Bronchus fibroblast of lung (primary cell): ENCODE measurements around the gene PDCL2. TPM values are rescaled to one million over a fixed set of nuclear protein-coding genes. Genes with fewer than 3 reads are reported as not detected.

Experiments
- total RNA-seq: library from RNA; depleted of rRNA; stranded (reverse); fragments of >200 nt; gene quantifications from 2 replicates; pipeline ENCODE4 v1.2.3, GENCODE V29; 2015

PDCL2 gene
- not detected in 2 replicates for total RNA-seq

GRCh38 chr4:55592014-55592413 lies at the start of gene PDCL2:
Gene PDCL2, minus strand, starts transcription at chr4:55592245. Its CDS starts 136 bp downstream, at chr4:55592109.

GRCh38 chr4:55635741-55636655 lies 44.0 kb upstream of the PDCL2 start, which contains the start of gene NMU:
Gene NMU, minus strand, starts transcription at chr4:55636298. Its CDS starts 106 bp downstream, at chr4:55636192.

DNA sequence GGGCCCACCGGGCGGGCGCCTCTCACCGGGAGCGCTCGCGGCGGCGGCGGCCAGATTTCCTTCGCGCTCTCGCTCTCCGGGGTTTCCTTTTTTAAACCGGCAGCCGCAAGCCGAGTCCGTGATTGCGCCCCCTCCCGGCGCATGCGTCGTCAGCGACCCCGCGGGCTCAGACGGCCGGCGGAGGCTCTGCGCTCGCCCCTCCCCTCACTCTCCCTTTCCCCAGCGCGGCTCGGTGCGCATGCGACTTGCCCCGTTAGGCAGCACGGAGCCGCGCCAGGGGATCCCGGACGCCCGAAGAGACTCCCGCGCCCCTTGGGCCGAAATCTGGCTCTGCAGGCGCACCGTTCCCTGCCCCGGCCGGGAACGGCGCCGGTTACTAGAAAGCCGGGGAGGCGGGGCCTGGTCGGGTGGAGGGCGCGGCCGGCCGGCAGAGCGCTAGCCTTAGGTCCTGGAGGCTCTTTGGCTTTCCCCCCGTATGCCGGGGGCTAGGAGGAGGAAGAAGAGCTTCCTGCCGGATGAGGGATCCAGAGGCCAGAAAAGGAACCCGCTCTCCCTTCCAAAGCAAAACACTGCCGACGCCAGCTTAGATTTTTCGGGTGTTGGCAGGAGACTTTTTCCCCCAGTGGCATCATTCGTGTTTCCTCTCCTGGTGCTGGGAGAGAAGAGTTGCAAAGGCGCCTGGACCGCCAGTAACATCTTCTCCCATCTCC lies 45.1 kb downstream of the PDCL2 start, which contains the start of gene CLOCK:
Gene CLOCK (minus strand): TSS at position 154 of the 710 bp plus-strand sequence. CDS start 64,124 bp downstream, outside the sequence.

Other genes with a start within 250 kb of the PDCL2 start
- 11.0 and 11.8 TPM in 2 replicates for gene SRD5A3, start 246.0 kb downstream of the PDCL2 start, total RNA-seq
- gene TMEM165, start 196.3 kb downstream of the PDCL2 start, total RNA-seq: 120 and 121 TPM in 2 replicates
- gene CLOCK, start 45.3 kb downstream of the PDCL2 start, total RNA-seq: 11.7 and 14.1 TPM in 2 replicates
- 2.5 and 3.5 TPM in 2 replicates for gene NMU, start 44.1 kb upstream of the PDCL2 start, total RNA-seq
- not detected in 2 replicates for gene EXOC1L, start 227.5 kb upstream of the PDCL2 start, total RNA-seq